Umbilical cord (tissue), 2 donors: ENCODE data around the gene C6orf62. TPM values are rescaled to one million over a fixed set of nuclear protein-coding genes. Genes with fewer than 3 reads are reported as not detected.
"Not testable (repeated sequence)": the region's sequence is repeated elsewhere in the genome, so short reads cannot be mapped to it uniquely, and the experiment has no call there.

Source experiments
- DNase-seq: peaks from one replicate; pipeline ENCODE4 v3.0.0-alpha.2; 2015; ENCODE audit warnings: low spot score
- total RNA-seq: library from RNA; depleted of rRNA; stranded (reverse); fragments of >200 nt; gene quantifications from one replicate; pipeline ENCODE4 v1.2.3, GENCODE V29; 2014; ENCODE audit warnings: low replicate concordance; ENCODE audit not compliant: insufficient read depth

The C6orf62 gene
- total RNA-seq, 1 donor from 2014 or later: 52.5 TPM

DNA sequence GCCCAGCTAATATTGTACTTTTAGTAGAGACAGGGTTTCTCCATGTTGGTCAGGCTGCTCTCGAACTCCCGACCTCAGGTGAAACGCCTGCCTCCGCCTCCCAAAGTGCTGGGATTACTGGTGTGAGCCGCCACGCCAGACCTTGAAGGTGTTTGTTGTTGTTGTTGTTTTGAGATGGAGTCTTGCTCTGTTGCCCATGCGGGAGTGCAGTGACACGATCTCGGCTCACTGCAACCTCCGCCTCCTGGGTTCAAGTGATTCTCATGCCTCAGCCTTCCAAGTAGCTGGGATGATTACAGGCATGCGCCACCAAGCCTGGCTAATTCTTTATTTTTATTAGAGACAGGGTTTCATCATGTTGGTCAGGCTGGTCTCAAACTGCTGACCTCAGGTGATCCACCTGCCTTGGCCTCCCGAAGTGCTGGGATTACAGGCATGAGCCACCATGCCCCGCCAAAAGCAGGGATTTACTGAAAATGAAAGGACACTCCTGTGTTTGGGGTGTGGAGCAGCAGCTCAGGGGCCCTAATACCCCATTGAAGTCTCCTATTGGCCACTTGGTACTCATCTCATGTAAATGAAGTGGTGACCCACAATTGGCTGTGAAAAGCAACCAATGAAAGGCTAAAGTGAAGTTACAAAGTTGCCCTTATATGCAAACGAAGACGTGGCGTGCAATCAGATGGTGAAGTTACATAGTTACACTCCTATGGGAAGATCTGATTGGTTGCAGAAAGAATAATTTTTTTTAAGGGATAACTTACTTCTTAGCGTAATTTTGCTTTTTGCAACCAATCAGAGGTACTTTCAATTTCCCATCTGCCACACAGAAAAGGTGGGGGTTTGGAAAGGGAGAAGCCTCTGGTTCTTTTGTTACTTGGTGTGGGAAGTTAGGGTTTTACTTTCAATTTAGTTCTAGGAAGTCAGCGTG is 50.6 kb downstream of the C6orf62 start:
- DNase-seq: not testable (repeated sequence)

DNA sequence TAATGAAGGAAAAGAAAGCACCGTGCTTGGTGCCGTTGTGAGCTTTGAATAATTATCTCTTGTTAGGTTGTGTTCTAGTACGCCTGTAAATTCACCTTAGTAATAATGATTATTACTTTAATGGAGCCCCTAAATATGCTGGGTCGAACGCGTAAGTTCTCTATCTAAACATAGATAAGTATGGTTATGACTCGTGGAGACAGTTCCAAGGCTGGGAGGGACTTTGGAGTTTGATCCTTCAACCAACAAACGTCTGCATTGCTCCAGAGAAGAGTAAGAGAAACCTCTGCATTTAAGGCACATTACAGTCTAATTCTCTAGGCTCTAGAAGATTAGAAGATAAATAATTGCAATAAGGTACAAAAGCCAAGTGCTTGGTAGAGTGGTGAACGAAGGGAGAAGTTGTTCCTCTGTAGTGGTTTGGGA is 51.6 kb downstream of the C6orf62 start:
- peak; percentile 25 for DNase-seq

DNA sequence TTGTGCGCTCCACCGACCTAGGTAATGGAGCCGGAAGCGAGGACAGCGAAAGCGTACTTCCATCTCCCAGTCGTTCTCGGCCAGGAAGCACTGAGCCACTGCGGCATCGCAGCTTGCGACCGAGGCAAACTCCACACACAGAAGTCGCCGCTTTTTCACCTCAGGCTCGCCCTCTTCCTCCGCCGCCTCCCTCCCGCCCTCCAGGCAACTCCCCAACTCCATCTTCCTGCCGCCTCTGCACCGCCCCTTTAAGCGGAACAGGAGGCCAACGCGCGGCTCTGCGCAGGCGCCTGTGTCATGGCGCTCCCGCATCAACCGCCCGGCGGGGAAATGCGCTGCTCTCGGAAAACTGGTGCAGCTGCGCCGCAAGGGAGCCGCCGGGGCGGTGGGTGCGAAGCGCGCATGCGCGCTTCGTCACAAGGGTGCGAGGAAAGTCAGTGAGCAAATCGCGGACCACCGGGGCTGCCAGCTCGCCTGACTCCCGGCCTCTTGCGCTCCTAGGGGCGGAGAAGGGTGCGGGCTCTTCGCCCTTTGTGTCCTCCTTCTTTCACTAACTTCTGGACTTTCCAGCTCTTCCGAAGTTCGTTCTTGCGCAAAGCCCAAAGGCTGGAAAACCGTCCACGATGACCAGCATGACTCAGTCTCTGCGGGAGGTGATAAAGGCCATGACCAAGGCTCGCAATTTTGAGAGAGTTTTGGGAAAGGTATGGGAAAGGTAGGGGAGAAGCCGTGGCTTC is 52.1 kb downstream of the C6orf62 start, which contains the start of the genes ACOT13 and TDP2:
ACOT13 (plus strand) TSS at position 437 of the 737 bp plus-strand sequence; CDS start at position 624, 187 bp downstream.
TDP2 (minus strand) TSS at position 259 of the 737 bp plus-strand sequence; CDS start at position 222, 37 bp downstream.
- DNase-seq: peak; percentile 99

DNA sequence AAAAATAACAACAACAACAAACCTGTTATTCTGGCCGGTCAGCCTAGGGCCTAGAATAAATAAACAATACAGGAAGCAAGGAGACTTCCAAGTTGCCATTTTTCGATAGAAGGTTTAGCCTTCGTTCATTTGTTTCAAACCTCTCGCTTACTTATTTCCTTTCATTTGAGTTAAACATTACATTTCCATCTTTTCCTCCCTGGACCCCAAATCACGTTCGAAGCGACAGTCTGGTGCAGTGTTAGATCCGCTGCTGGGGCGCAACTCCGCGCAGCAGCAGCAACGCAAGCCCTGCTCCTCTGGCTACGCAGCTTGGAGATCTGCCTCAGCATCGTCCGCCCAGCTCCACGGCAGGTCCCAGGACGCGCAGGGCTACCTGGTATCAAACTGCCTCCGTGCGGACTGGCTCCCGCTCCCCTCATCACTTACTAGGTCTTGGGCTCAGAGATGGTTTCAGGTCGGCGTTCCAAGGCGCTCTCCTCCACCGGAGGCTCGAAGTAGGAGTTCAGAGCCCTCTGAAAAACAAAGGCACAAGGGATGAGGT is 52.8 kb downstream of the C6orf62 start:
- no peak for DNase-seq

DNA sequence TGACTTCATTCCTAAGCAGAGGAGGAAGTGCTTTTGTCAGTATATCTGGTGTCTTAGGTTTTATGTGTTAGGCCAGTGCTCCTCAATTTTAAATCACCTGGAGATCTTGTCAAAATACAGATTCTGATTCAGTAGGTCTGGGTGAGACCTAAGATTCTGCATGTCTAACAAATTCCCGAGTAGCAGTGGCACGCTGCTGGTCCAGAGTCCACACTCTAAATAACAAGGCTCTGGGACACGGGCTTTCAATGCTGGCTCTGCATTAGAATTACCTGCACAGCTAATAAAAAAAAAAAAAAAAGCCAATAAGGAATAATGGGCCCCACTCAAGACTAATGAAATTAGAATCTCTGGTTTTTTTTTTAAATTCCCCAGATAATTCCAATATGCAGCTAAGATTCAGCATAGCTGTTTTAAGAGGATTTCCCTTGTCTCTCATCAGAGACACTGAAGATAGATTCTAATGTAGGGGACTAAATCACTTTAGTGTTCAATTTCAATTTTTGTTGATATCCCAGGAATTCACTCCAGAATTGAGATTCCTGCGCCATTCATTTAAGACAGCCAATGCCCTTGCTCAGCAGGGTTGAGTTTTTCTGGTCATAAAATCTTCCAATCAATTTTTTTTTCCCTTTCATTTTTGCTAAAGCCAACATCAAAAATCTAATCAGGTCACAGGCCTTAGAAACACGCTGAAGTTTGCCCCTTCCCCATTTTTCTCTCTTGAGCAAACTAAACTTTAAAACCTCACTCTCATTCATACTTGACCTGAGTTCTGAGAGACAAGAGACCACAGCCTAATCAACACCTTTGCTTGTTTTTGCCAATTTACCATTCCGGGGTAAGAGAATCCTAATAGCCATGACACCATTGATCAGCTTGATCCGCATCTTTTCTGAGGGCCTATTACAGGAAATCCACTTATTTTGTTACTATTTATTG is 54.6 kb downstream of the C6orf62 start:
- no peak for DNase-seq

DNA sequence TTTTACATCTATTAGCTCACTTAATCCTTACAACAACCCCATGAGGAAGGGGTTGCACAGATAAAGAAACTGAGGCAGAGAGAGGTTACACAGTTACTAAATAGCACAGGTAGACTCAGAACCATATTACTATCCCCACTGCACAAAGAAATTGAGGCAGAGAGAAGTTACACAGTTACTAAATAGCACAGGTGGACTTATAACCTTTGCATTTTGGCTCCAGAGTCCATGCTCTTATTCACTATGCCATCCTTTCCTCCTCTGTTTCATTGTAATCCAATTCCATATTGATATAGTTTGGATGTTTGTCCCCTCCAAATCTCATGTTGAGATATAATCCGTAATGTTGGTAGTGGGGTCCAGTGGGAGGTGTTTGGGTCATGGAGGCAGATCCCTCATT is 55.8 kb downstream of the C6orf62 start:
- no peak for DNase-seq

DNA sequence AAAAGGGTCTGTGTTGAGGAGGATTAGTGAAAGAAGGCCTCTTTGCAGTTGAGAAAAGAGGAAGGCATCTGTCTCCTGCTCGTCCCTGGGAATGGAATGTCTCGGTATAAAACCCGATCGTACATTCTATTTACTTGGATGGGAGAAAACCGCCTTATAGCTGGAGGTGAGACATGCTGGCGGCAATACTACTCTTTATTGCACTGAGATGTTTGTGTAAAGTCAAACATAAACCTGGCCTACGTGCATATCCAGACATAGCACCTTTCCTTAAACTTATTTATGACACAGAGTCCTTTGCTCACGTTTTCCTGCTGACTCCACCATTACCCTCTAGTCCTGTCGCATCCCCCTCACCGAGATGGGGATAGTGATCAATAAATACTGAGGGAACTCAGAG is 56.7 kb downstream of the C6orf62 start:
- DNase-seq: no peak

DNA sequence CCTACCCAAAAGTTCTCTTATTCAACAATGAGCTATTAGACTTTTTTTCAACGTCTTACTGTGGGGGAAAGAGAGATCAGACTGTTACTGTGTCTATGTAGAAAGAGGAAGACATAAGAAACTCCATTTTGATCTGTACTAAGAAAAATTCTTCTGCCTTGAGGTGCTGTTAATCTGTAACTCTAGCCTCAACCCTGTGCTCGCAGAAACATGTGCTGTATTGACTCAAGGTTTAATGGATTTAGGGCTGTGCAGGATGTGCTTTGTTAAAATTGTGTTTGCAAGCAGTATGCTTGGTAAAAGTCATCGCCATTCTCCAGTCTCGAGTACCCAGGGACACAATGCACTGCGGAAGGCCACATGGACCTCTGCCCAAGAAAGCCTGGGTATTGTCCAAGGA is 57.2 kb downstream of the C6orf62 start:
- DNase-seq: not testable (repeated sequence)

DNA sequence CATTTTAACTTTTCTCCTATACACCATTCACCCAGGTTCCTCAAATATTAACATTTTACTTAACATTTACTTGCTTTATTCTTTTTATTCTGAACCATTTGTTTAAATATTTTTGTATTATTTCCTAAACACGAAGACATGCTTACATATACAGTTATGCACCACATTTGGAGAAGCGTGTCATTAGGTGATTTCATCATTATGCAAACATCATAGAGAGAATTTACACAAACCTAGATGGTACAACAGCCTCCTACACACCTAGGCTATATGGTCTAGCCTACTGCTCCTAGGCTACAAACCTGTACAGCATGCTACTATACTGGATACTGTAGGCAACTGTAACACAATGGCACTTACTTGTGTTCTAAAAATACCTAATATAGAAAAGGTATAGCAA is 58.8 kb downstream of the C6orf62 start:
- no peak for DNase-seq

DNA sequence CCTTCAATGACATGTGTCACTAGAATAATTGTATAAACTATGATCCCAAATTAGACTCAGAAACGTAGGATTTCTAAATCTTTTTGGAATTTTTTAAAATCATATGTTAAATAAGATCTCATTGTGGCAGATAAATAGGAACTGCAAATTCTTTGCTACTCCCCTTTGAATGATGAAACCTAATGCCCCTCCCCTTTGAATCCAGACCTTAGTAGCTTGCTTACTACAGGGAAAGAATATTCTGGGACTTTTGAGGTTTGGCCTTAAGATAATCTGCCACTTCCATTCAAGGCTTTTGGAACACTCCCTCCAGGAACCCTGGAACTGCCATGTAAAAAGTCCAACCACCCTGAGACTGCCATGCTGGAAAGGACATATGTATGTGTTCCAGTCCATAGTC is 59.4 kb downstream of the C6orf62 start:
- DNase-seq: no peak

DNA sequence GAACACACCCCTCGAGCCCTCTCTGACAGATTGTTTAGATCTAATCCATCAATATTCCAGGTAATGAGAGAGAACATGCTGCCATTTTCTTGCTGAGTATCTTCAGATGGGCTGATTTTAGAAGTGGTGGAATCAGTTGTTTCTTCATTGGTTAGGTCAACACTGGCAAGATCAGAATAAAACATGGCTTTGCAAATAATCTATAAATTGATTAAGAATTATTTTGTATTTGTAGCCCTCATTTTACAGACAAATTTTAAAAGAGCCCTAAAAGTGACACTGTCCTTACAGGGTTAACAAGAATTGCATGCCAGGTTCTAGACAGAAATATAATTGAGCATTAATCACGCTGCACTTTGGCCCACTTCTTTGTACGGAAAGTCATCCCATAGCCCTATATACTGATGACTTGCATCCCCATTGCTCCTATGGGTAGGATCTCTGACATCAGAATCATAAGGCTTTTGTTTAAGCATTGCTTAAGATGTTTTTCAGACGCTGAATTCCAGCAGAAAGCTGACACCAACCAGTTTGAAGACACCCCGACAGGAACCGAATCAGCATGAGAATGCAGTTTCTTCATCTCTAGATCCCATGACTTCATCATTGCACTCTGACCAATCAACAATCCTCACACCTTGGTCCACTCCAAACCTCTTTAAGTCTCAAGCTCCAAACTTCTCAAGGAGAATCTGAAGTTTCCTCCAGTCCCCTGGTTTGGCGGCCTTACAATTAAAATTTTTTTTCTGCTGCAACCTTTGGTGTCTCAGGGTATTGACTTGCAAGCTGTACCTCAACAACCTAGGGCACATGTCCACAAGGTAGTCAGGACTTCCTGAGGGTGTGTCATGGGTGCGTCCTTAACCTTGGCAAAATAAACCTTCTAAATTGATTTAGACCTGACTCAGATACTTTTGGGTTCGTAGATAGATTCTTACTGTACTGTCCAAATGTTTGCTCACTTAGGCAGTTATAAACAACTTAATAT is 60.1 kb downstream of the C6orf62 start:
- DNase-seq: peak; percentile 3

DNA sequence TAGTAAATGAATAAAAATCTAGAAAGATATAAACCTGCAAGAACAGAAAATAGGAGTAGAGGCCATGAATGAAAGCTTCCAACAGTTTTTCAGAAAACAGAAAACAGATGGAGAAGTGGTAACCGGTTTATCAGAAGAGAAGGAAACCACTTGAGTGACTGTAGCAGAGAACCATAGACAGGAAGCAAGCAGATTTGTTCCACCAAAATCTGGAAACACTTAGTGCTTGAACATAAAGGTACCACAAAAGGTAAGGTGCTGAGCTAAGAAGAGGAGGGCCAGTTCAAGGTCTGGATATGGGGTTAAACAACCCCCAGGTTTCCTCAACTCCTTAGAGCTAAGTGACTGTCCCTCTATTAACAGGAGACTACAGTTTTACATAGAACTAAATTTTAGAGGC is 63.7 kb downstream of the C6orf62 start:
- no peak for DNase-seq

Other genes with a start within 250 kb of the C6orf62 start
- gene GPLD1, start 229.6 kb downstream of the C6orf62 start, total RNA-seq: not detected
- 3.4 TPM for gene ALDH5A1, start 224.2 kb downstream of the C6orf62 start, total RNA-seq
- 2.2 TPM for gene KIAA0319, start 73.0 kb downstream of the C6orf62 start, total RNA-seq
- gene TDP2, start 52.3 kb downstream of the C6orf62 start, total RNA-seq: 19.7 TPM
- gene ACOT13, start 52.1 kb downstream of the C6orf62 start, total RNA-seq: 12.0 TPM
- 17.1 TPM for gene GMNN, start 55.8 kb upstream of the C6orf62 start, total RNA-seq
- gene ARMH2, start 79.8 kb upstream of the C6orf62 start, total RNA-seq: not detected
- 5.3 TPM for gene RIPOR2, start 216.8 kb upstream of the C6orf62 start, total RNA-seq